NCI-H2196 treated with DMSO at 0.1 percent for 48 hours (cell line): ENCODE results near the gene TRIM50.
A peak's percentile ranks its signal among the peaks of the same experiment; 100 is the strongest.
"Not testable (repeated sequence)": the region's sequence is repeated elsewhere in the genome, so short reads cannot be mapped to it uniquely, and the experiment has no call there.

Experiments
- DNase-seq: peaks from one replicate; lab custom pipeline; 2025; ENCODE audit not compliant: unreplicated experiment; lab: John Stamatoyannopoulos, UW

Gene TRIM50

GRCh38 chr7:73316521-73316920 lies 11.4 kb downstream of the TRIM50 start:
- no peak for DNase-seq

- DNase-seq, result no peak
Observed at GRCh38 chr7:73314271-73314670, 13.6 kb downstream of the TRIM50 start.

DNA sequence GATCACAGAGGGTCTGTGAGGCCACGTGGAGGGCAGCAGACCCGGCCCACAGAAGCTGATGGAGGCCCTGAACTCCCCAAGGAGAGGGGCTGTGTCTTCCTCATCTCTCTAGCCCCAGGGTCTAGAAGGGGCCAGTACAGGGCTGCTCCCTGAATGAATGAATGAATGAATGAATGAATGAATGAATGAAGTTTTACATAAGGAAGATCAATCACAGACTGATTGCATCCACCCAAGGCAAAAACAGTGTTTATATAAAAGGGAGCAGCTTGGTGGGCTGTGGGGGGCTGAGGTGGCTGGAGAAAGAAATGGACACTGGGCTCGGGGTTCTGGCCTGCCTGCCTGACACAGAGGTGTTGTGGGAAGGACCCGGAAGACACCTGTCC lies 14.4 kb downstream of the TRIM50 start:
- DNase-seq, result no peak

- no peak for DNase-seq
Observed at GRCh38 chr7:73312831-73313520, 14.9 kb downstream of the TRIM50 start.

DNA sequence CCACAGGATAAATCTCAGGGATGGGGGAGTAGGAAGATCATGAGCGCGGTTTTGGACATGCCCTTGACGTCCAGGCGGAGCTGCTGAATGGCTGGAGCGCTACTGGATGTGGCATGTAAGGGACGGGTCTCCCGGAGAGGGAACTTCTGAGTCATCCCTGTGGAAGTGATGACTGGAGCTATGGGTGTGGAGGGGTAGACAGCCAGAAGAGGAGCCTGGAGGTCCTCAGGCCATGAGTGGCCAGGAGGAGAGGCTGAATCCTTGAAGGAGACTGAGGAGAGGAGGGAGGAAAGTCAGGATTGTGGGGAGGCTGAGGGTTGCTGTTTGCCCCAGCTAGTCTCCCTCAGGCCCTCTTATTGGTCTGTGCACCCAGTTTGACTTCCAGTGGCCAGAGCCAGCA lies 16.5 kb downstream of the TRIM50 start:
- not testable (repeated sequence) for DNase-seq

- peak; percentile 85 for DNase-seq
Observed at GRCh38 chr7:73308665-73309214, 19.1 kb downstream of the TRIM50 start, which contains the start of gene NSUN5. Gene NSUN5, minus strand, starts transcription at chr7:73308826. Its CDS starts 36 bp downstream, at chr7:73308790.

DNA sequence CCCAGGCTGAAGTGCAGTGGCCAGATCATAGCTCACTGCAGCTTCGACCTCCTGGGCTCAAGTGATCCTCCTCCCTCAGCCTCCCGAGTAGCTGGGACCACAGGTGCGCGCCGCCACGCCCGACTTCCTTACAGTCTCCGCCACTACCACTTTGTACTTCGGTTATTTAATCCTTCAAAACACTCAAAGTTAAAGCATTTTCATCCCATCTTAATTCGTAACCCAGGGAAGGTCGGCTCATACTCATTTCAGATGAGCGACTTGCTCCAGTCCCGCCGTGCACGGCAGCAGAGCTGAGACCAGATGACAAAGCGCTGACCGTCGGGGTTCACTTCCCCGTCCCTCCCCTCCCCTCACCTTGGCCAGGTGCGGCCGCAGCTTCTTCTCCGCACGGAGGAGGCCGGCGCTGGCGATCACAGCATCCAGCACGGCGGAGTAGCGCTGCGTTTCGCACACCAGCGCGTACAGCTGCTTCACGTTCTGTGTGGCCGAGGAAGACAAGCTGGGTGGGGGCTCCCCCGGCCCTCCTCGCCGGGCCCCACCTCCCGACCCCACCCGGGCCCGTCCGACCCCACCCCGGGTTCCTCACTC lies 19.7 kb downstream of the TRIM50 start:
- no peak for DNase-seq

- no peak for DNase-seq
Observed at GRCh38 chr7:73307436-73307835, 20.4 kb downstream of the TRIM50 start.

- not testable (repeated sequence) for DNase-seq
Observed at GRCh38 chr7:73304612-73305387, 23.1 kb downstream of the TRIM50 start.

DNA sequence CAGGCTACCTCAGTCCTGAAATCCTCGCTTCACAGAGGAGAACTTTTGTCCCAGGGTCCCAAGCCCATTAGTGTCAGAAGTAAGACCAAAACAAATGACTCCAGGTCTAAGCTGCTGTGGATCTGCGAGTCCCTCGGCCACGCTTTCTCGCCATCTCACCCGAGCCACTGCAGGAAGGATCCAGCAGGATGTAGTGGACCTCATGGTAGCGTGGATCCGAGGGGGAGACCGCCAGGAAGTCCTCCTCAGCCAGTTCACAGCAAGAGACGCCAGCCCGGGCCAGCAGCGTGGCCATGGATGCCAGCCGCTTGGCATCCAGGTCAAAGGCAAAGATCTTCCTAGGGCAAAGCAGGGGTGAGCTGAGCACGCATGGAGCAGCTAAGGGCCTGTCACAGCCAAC lies 23.8 kb downstream of the TRIM50 start:
- no peak for DNase-seq

GRCh38 chr7:73303546-73303945 lies 24.3 kb downstream of the TRIM50 start:
- no peak for DNase-seq

DNA sequence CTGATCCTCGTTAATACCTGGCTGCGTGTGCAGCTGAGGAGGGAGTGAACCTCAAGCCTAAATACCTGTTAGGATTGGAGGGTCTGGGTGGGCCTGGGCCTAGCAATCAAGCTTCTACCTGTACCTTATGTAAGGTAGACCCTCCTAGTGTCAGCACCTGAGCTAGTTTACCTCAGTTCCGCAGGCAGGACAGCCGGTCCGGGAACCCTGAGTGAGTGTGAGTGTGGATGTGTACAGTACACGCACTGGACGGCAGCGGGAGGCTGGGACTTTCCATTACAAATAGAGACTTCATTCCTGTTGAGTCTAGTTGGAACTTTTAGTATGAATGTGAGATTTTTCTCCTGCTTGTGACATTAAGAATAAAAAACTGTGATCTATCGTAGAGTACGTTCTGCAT lies 25.0 kb downstream of the TRIM50 start:
- not testable (repeated sequence) for DNase-seq

- not testable (repeated sequence) for DNase-seq
Observed at GRCh38 chr7:73301108-73301507, 26.8 kb downstream of the TRIM50 start.

DNA sequence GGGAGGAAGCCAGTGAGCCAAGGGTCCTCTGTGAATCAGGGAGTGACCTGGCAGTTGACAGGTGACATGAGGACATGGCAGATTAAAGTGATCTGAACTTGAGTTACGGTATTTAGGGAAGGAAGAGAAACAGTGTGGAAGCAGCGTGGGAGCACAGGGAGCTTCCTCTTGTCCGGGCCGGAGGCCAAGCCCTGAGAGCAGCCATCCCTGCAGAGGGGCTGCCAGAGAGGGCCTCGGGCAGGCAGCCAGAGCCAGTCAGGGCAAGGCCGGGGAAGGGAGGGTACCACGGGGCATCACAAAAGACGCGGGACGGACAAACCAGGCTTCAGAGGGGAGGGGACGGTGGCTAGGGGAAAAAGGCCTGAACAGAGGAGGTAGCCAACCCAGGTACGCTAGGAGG lies 28.1 kb downstream of the TRIM50 start:
- not testable (repeated sequence) for DNase-seq

DNA sequence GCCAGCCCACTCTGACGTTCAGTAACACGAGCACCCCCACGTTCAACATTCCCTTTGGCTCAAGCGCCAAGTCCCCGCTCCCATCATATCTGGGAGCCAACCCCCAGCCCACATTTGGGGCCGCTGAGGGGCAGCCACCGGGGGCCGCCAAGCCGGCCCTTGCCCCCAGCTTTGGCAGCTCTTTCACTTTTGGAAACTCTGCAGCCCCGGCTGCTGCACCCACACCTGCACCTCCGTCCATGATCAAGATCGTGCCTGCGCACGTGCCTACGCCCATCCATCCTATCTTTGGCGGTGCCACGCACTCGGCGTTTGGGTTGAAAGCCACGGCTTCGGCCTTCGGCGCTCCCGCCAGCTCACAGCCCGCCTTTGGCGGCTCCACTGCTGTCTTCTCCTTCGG lies 30.2 kb downstream of the TRIM50 start:
- not testable (repeated sequence) for DNase-seq

DNA sequence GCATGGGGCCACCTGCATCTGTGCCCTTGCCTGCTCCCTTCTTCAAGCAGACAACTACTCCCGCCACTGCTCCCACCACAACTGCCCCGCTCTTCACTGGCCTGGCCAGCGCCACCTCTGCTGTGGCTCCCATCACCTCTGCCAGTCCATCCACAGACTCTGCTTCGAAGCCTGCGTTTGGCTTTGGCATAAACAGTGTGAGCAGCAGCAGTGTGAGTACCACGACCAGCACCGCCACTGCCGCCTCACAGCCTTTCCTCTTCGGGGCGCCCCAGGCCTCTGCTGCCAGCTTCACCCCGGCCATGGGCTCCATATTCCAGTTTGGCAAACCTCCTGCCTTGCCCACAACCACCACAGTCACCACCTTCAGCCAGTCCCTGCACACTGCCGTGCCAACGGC lies 30.6 kb downstream of the TRIM50 start:
- DNase-seq, result not testable (repeated sequence)

DNA sequence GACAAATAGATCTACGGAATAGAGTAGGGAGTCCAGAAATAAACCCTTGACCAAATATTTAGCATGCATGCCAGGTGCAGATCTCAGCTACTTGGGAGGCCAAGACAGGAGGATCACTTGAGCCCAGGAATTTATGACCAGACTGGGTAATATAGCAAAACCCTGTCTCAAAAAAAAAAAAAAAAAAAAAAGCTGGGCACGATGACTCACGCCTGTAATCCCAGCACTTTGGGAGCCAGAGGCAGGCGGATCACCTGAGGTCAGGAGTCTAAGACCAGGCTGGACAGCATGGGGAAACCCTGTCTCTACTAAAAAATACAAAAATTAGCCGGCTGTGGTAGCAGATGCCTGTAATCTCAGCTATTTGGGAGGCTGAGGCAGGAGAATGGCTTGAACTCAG lies 50.7 kb downstream of the TRIM50 start:
- not testable (repeated sequence) for DNase-seq

DNA sequence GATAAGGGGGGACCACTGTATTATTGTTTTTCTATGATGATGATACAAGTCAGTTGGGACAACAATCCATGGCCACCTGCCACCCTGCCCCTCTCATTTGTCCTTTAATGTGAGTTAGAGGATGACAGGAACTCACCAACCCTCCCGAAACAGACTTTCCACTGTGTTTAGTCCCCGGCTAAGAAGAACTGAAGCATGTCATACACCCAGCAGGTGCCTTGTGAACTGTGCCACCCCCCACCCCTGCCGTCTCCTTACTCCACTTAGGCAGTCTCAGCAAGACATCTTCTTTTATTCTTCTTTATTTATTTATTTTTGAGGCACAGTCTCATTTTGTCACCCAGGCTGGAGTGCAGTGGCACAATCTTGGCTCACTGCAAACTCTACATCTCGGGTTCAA lies 60.1 kb downstream of the TRIM50 start:
- DNase-seq, result not testable (repeated sequence)

- DNase-seq, result not testable (repeated sequence)
Observed at GRCh38 chr7:73266719-73267368, 61.0 kb downstream of the TRIM50 start.
